Choroid plexus epithelial cell (primary cell): Measurements from ENCODE around the gene PACSIN3.
A peak's percentile ranks its signal among the peaks of the same experiment; 100 is the strongest.

Source experiments
- DNase-seq: peaks from one replicate; pipeline ENCODE4 v3.0.0-alpha.2; 2010; ENCODE audit warnings: low read depth
- H3K4me3 ChIP-seq: 2 replicates; pipeline ENCODE4 v1.5.1; 2011; ENCODE audit warnings: low read depth, mild to moderate bottlenecking, control low read depth, low read length, moderate library complexity
- CTCF ChIP-seq: conservative IDR thresholded peaks from 2 replicates; pipeline ENCODE4 v1.5.1; 2011; ENCODE audit warnings: low read depth, mild to moderate bottlenecking, control low read depth, inconsistent platforms, low read length, moderate library complexity

PACSIN3 gene

GRCh38 chr11:47164321-47164720 is 21.9 kb downstream of the PACSIN3 start:
- no peak for DNase-seq
- no peak overlapping the region for H3K4me3 ChIP-seq
- TF ChIP-seq CTCF = no peak

GRCh38 chr11:47163898-47164297 is 22.3 kb downstream of the PACSIN3 start:
- DNase-seq = no peak
- no peak for TF ChIP-seq CTCF
- H3K4me3 ChIP-seq = no peak overlapping the region

GRCh38 chr11:47163193-47163592 is 23.0 kb downstream of the PACSIN3 start:
- DNase-seq = no peak
- no peak overlapping the region for H3K4me3 ChIP-seq
- TF ChIP-seq CTCF = no peak

- H3K4me3 ChIP-seq = no peak overlapping the region
- no peak for TF ChIP-seq CTCF
- no peak for DNase-seq
Observed at GRCh38 chr11:47162426-47162825, 23.8 kb downstream of the PACSIN3 start.

- peak; percentile 51 for DNase-seq
Observed at GRCh38 chr11:47161890-47162289, 24.3 kb downstream of the PACSIN3 start.

GRCh38 chr11:47161134-47161854 is 24.9 kb downstream of the PACSIN3 start:
- peak; percentile 87 for TF ChIP-seq CTCF
- H3K4me3 ChIP-seq = no peak overlapping the region

More at GRCh38 chr11:47161890-47162289, 24.3 kb downstream of the PACSIN3 start:
- no peak overlapping the region for H3K4me3 ChIP-seq
- TF ChIP-seq CTCF = no peak

GRCh38 chr11:47160753-47161133 is 25.5 kb downstream of the PACSIN3 start:
- TF ChIP-seq CTCF = no peak
- H3K4me3 ChIP-seq = no peak overlapping the region
- DNase-seq = no peak

More at GRCh38 chr11:47161134-47161854, 24.9 kb downstream of the PACSIN3 start:
- DNase-seq = peak; percentile 86
